GM19455 (cell line): ENCODE results near the gene UCKL1.

ENCODE experiments used
- ATAC-seq: cut with Tn5 transposase; IDR thresholded peaks from one replicate; pipeline ENCODE4 v1.9.1; 2021; ENCODE audit not compliant: unreplicated experiment

The UCKL1 gene

DNA sequence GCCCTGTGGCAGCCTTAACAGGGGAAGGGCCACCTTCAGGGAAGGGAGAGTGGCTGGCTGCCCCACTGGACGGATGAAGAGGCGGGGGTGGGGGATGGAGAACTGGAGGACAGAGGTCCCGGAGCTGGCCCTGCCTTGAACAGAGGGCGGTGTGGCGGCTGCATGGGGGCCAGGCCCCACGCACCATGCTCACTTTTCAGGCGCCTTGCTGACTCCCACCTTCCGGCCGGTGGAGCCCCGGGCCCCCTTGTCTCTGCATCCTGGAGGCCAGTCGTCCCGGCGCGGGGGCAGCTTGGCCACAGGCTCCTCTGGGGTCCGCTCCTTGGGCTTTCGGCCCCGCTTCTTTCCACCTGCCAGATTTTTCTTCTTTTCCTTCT, 3.5 kb upstream of the UCKL1 start:
- ATAC-seq = no peak

DNA sequence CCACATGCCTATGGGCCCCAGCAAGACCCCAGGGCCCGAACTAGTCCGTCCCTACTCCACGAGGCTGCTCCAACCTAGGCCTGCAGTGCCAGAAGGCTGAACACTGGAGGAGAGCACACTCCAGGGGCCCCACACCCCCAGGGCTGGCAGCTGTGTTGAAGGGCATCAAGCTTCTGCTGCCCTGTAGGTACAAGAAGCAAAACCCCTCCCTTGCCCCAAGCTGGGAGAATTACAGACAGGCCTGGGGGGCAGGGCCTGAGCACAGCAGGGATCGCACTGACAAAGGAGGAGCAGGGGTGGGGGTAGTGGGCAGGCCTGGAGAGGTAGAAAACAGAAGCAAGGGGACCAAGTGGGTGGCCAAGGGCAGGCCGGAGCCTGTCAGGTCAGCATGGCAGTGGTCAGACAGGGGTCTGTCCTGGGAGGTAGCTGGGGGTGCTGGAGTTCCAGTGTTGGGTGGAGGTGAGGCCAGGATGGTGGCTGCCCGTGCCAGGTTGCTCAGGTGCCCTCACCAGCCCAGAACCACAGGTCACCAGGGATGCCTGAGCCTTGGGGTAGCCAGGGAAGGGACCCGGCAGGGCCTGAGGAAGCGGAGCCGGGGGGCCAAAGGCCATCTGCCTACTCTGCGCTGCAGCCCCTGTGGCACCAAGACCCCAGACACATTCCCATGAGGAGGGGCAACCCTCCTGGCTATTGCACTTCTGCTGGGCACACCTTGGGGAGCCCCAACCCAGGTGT, 2.9 kb upstream of the UCKL1 start:
- ATAC-seq = no peak

DNA sequence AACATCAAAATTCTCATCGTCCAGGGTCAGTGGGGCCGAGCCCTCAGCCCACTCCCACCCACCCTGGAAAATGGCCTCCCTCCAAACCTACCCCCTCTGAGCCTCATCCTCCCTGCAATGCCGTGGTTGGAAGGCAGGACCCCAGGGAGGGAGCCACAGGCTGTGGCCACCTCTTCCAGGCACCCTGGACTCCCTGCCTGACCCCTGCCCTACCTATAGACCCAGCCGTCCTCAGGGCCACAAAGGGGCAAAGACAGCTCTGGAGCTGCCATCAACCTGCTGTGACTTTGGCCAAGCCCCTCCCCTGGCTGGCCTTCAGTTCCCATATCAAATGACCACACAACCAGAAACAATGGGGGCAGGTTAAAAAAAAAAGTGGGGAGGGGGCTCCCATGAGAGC, 2.3 kb upstream of the UCKL1 start:
- ATAC-seq = no peak

DNA sequence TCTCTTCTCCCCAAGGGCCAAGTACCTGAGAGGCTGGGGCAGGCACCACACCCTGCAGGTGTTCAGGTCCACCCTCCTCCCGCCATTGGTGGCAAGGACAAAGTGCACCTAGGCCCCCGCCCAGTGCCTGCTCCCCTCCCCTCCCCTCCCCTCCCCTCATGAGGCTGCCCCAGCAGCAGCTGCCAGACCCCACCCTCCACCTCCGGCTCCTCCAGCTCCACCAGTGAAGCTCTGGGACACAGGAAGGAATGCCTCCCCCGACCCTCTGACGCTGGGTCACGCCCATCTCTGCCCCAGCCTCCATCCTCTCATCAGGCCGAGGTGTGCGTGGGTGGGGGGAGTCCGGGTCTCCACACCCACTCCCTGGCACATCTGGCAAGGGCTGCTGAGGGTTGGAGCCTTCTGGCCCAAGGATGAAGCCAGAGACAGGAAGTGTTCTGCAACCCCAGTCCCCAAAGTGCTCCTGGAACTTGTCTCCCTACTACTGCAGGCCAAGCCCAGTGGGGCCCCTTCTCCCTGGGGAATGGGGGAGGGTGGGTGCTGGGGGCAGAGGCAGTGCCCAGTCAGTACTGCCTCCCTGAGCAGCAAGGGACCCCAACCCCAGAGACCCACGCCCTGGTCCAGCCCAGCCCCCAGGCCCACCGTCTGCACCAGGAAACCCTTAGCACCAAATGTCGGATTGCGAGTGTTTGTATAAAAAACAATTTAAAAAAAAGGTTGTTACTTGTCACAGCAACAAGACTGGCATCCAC, 1.6 kb upstream of the UCKL1 start:
- ATAC-seq = no peak

DNA sequence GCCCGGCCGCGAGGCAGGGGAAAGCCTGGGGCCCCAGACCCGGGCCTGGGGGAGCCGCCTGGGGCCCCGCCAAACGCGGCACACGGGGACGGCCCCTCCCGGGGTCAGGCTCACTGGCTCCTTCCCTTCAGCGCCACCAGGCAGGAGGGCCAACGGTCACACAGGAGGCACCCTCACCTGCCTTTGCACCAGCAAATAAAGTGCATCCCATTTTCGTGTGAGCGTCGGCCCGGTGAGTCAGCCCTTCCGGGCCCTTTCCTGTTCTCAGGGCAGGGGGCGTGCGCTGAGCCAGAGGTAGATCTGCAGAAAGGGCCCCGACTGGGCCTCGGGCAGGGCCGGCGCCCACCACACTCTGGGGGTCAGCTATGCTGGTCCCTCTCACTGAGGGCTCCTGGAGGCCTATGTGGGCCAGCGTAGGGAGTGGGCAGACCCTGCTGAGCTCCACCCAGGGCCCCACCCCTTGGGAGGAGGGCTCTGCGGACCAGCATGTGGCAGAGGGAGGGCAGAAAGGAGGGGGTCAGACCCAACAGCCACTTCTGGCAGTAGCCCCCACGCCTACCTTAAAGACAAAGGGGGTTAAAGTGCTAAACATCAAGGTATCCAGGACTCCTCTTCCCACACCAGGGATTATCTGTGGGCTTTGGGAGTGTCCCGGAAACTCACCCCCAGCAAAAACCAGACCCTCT, 931 bp upstream of the UCKL1 start:
- peak; percentile 20 for ATAC-seq

DNA sequence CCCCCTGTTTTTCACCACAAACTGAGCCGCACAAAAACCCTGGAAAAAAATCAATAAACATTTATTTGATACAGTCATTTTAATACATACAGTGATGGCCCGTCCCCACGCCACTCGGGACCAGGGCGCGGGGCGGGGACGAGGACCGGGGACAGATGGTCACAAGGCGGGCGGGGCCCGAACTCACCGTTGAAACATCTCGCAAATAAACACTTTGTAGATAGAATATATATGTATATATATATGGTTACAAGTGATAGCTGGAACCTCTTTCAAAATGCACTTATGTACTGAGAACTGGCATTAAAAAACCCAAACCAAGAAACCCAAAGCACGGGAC, 418 bp upstream of the UCKL1 start:
- peak; percentile 11 for ATAC-seq

DNA sequence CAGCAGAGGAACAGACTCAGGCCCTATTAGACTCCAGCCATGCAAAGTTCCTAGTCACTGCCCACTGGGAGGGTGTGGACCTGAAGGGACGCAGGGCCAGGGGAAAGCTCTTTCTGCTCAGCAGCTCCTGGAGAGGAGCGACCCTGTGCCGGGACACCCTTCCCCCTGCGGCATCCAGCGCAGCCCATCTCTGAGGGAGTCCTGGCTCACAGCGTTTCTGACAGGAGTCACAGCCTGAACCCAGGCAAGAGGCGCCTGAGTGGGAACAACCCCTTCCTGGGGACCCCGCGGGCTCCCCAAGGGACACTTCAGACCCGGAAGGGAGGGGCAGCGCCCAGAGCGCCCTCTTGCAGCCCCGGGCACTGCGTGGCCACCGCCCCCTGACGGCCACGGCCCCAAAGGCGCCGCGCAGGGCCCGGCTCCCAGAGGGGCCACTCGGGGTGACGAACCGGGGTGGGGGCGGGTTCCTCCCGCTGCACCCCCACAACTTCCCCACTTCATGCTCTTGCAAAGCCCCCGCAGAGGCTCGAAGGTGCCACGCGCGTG, 862 bp downstream of the UCKL1 start:
- ATAC-seq = peak; percentile 12

DNA sequence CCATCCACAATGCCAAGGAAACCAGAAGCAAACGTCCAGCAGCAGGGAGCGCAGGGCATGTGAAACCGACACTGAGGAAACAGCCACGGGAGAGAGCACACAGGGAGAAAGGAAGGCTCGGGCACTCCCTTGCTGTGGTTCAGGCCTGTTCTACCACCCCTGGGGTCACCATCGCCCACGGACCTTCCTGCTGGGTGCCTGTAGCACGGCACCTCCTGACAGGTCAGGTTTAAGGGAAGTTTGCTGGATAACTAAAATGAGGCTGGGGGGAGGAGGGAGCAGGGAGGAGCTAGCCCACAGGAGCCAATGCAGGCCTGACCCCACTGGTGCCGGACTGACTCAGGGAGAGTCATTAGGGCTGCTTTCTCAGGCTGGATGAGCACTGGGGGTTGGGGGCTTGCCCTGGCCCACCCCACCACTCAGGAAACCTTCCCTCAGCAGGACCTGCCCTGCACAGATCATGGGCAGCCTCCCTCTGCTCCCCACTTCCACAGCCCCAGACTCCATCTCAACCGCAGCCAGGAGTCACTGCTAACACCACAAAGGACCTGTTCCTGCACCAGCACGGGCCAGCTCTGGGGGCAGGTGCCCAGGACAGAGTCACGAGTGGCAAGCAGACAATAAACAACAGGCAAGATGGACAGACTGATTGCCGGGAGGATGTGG, 2.3 kb downstream of the UCKL1 start:
- no peak for ATAC-seq

DNA sequence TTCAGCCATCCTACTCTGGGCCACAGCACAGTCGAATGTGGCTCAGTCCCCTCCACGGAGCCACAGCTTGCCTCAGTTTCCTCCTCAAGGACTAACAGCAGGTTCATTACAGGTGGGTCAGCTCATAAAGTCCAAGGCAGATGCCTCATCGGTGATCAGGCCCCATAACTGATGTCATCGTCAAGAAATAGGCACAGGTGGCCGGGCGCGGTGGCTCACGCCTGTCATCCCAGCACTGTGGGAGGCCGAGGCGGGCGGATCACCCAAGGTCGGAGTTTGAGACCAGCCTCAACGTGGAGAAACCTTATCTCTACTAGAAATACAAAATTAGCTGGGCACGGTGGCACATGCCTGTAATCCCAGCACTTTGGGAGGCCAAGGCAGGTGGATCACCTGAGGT, 3.4 kb downstream of the UCKL1 start:
- no peak for ATAC-seq

DNA sequence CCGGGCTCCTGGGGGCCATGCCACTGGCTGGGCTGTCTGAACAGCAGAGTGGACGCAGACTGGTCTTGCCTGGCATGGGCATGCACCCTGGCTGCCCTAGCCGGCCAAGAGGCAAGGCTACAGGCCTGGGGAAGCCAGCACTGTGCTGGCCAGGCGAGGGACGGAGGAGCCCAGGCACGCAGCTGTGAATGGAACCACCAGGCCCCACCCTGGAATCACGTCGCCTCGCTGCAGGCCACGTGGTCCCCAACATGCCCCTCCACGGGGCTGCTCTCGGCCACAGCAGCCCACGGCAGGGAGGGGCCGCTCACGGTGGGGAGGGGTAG, 4.0 kb downstream of the UCKL1 start:
- no peak for ATAC-seq

DNA sequence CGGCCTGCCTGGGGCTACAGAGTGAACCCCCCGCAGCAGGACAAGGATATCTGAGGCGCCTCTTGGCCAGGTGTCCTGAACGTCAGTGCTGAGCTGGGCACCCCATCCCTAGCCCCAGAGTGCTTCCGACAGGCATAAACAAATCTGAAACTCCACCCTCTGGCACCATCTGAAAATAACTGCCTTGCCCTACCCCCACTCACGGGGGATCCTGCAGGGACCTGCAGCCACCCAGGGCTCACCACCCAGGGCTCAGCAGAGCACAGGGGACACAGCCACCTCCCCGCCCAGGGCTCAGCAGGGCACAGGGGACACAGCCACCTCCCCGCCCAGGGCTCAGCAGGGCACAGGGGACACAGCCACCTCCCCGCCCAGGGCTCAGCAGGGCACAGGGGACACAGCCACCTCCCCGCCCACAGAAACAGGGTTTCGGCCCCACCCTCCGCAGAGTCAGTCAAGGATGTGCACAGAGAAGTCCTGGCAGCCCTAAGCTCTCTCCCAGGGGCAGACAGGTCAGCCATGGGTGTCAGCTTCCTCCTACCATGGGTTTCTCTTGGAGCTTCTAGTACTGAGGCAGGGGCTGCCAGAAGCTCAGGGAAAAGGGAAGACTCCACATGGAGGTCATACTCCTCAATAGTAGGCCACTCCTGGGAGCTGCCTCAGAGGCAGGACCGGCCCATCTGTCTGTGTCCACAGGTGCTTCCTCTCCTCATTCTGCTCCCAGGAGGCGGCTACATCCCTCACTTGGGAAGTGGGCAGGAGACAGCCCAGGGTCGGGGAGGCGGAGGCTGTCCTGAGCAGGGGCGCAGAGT, 4.6 kb downstream of the UCKL1 start:
- no peak for ATAC-seq

DNA sequence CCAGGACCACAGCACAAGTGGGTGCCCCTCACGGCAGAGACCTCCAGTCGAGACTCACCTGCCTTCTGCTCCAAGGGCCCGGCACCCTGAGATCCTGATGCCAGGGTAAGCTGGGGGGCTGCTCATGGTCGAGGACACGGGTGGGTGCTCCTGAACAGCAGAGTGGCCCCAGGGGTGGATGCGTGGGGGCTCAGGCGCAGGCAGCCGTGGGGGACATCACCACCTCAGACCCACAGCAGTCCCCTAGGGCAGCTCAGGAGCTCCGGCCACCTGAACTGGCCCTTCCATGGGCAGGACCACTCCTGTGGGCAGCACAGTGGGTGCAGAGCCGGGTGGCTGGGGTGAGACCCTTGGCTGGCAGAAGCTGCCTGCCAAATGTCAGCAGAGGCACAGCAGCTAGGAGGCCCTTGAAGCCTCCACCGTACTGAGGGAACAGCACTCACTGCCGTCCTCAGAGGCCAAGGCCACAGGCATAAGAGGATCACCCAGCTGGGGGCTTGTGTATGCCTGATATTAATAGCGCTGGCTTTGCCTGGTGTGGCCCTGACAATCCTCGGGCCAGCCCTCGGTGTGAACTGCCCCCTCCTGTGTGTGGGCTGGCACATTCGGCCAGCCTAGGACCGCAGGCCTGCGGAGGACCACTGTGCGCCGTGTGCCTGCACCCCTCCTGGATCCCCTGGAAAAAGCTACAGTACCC, 5.4 kb downstream of the UCKL1 start:
- ATAC-seq = no peak

DNA sequence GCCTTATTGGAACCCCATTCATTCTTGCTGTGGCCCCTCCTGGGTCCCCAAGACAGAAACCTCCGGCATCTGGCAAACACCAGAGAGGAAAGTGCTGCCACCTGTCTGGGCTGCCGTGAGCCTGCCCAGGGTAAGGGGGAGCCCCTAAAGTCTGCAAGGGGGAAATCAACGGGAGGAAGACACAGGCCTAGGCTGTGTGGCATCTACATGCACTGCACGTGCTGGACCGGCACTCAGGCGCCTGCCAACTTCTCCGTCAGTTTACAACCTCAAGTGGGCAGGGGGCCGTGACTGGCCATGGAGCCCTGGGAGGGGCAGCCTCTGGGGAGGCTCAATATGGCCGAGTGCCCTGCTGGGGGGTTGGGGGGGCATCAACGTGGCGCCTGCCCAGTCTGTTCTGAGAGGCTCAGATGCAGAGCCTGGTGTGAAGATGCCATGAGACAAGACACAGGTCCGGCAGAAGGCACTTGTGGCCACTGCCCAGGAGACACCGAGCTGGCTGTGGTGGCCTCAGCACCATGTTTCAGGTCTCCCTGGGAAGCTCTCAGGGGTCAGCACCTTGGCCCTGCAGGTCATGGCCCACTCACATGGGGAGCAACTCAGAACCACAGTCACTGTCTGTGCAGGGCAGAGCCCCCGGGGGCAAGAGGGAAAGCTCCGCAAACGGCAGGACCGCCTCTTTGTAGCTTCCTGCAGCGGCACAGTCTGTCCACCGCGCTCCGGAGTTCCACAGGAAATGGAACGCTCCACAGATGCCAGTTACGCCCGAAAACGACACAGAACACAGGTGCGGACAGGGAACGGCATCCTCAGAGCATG, 8.4 kb downstream of the UCKL1 start:
- ATAC-seq = no peak

DNA sequence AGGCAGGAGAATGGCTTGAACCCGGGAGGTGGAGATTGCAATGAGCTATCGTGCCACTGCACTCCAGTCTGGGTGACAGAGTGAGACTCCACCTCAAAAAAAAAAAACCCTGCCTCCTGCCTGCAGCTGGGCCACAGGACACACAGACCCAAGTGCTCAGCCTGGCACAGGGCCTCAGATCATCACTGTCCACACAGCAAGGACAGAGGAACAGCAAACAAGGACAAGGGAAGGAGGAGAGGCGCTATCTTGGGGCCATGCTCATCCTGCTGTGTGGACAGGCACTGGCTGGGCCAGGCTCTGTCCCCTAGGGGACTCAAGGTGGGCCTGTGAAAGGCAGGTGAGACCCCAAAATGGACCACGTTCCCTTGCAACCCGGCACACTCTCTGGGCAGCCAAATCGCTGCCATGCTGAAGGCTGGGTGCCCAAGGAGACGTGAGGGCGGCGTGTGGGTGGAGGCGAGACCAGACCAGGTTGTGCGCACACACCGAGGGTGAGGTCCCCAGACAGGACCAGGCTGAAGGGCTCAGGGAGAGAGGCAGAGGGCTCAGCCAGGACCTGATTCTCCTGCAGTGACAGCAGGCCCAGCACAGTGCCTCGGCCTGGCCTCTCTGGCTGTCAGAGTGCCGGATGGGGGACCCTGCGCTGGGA, 9.1 kb downstream of the UCKL1 start:
- ATAC-seq = no peak

DNA sequence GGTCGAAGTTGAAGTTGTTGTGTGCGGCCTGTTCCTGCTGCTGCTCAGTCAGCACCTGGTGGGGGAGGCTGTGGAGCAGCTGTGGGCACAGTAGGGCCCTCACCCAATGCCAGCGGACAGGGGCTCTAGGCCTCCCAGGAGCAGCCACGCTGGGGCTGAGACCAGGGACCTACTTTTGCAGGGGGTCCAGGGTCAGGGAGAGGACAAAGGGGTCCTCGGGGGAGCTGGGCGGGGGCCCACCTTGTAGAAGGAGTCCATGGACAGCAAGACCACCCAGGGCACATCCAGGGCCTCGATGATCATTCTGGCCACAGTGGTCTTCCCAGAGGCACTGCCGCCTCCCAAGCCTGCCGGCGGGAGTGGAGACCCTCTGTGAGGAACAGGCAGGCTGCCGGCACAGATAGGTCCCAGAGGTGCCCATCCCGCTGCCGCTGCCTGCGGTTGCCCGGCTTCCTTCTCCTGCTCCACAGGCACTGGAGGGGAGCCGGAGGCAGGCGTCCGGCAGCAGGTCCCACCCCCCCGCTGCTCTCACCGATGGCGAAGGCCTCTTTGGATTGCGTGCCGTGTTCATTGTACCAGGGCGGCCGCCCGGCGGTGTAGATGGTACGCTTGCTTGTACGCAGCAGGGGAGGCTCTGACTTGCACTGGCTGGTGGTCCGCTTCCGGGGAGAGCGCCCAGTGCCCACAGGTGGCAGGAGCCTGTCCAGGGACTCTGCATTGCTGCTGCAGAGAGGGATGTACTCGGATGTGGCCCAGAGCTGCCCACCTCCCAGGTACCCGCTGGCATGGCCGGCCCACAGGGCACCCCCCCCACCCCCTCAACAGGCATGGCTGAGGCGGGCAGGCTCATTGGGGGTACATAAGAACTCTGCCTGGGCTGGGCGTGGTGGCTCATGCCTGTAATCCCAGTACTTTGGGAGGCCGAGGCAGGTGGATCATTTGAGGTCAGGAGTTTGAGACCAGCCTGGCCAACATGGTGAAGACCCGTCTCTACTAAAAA, 10.0 kb downstream of the UCKL1 start:
- no peak for ATAC-seq

DNA sequence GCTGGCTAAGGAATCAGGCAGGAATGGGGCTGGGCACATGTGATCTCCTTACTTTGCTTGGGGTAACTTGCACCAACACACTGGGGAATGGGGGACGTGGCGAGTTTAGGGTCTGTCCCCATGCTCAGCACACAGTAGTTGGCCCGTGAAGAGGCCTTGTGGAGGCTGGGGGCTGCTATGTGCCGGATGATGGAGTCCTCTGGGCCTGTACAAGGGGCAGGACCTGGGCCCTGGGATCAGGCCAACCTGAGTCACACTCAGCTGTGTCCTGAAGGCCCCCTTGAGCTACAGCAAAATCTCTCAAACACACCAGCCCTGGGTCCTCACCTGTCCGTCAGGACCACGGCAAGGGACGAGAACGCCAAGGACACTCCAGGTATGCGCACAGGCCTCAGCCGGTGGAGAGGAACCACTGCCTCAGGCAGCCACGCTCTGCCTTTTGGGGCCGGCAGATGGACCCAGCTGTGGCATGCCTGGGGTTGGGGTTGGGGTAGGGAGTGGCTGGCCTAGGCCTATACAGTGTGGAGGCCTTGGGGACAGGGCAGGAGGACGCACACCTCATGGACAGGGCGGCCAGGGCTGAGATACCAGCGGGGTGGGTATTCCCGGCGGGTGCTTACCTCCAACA, 11.1 kb downstream of the UCKL1 start:
- no peak for ATAC-seq
